ENCODE results near the gene TTLL10. TPM values are rescaled to one million over a fixed set of nuclear protein-coding genes. Genes with fewer than 3 reads are reported as not detected.

Gene TTLL10, protein sequence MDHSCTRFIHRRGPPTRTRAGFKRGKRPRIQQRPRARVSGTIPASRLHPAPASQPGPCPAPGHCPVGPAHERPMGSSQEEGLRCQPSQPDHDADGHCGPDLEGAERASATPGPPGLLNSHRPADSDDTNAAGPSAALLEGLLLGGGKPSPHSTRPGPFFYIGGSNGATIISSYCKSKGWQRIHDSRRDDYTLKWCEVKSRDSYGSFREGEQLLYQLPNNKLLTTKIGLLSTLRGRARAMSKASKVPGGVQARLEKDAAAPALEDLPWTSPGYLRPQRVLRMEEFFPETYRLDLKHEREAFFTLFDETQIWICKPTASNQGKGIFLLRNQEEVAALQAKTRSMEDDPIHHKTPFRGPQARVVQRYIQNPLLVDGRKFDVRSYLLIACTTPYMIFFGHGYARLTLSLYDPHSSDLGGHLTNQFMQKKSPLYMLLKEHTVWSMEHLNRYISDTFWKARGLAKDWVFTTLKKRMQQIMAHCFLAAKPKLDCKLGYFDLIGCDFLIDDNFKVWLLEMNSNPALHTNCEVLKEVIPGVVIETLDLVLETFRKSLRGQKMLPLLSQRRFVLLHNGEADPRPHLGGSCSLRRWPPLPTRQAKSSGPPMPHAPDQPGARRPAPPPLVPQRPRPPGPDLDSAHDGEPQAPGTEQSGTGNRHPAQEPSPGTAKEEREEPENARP
- not detected for total RNA-seq

DNA sequence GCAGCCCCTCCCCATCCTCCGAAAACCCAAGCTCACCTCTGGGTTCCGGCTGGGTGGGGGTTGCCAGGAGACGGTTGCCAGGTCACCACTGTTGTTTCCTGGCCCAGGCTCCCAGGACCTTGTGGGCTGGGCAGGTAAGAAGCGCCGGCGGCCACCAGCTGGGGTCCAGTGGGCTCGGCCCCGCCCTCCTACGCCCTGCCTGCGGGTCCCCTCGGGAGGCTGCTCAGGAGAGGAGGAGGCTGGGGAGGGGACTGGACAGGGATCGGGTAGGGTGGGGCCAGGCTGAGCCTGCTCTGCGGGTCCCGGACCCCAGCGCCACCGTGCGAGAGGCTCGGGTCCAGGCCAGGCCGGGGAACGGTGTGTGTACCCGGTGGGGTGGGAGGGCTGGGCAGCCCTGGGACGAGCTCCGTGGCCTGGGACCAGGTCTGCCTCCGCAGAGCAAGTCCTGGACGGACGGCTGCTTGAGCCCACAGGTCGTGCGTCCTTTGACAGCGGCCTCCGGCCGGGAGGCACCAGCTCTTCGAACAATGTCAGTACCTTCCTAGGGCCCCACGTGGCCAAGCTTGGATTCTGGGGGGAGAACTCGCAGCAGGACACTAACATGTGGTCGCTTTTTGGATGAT is at the start of gene TTLL10:
TSS of gene TTLL10 (plus strand) at position 88 of the 623 bp plus-strand sequence. CDS start 5,336 bp downstream, outside the sequence.
- H3K36me3 ChIP-seq = no peaks in the 10 kb centered on the region
- peaks cover 0 to 98% of the 10 kb centered on the region in 2 donors for H3K27me3 ChIP-seq
- no peak within 1 kb of the TSS for H3K4me3 ChIP-seq
- 7 to 15% methylated on average over 14 to 34 of the region's 35 CpGs for WGBS, 2 donors
- no peak for DNase-seq (ENCODE audit: low spot score in 2 of 2)
- H3K27ac ChIP-seq = no peak within 1 kb of the TSS
- TF ChIP-seq EP300 (IDR thresholded peaks at IDR 0.05) (no peak), POLR2A (IDR thresholded peaks at IDR 0.05) (no peak)
- TF ChIP-seq, protein P1, sequence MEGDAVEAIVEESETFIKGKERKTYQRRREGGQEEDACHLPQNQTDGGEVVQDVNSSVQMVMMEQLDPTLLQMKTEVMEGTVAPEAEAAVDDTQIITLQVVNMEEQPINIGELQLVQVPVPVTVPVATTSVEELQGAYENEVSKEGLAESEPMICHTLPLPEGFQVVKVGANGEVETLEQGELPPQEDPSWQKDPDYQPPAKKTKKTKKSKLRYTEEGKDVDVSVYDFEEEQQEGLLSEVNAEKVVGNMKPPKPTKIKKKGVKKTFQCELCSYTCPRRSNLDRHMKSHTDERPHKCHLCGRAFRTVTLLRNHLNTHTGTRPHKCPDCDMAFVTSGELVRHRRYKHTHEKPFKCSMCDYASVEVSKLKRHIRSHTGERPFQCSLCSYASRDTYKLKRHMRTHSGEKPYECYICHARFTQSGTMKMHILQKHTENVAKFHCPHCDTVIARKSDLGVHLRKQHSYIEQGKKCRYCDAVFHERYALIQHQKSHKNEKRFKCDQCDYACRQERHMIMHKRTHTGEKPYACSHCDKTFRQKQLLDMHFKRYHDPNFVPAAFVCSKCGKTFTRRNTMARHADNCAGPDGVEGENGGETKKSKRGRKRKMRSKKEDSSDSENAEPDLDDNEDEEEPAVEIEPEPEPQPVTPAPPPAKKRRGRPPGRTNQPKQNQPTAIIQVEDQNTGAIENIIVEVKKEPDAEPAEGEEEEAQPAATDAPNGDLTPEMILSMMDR (IDR thresholded peaks at IDR 0.05) = no peak
- H3K9me3 ChIP-seq = no peaks in the 10 kb centered on the region
- peaks cover 0 to 8% (median 0%) of the 10 kb centered on the region in 4 donors for H3K4me1 ChIP-seq

DNA sequence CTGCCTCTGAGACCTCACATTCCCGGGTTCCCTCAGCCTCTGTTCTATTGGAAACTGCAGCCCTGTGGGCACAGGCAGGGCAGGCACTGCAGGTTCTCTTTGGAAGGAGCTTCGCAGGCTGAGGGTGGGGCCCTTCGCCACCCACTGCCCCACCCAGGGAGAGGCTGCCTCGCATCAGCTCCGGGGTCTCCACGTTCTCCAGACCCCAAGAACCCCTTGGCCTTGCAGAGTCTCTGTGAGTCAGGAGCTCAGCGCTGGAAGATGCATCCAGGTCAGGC is 49.2 kb upstream of the TTLL10 start:
- H3K4me1 ChIP-seq = peaks cover 0 to 14% (median 6%) of the 10 kb centered on the region in 4 donors
- H3K4me3 ChIP-seq = no peak overlapping the region
- no peak overlapping the region for H3K27ac ChIP-seq
- DNase-seq (ENCODE audit: low spot score in 2 of 2) = no peak
- H3K27me3 ChIP-seq = no peaks in the 10 kb centered on the region
- 75 to 84% methylated on average over 2 to 7 of the region's 7 CpGs for WGBS, 2 donors
- H3K9me3 ChIP-seq = no peaks in the 10 kb centered on the region
- TF ChIP-seq EP300 (IDR thresholded peaks at IDR 0.05) (no peak), POLR2A (IDR thresholded peaks at IDR 0.05) (no peak)
- TF ChIP-seq, protein P1 (IDR thresholded peaks at IDR 0.05) = no peak
- no peaks in the 10 kb centered on the region for H3K36me3 ChIP-seq

DNA sequence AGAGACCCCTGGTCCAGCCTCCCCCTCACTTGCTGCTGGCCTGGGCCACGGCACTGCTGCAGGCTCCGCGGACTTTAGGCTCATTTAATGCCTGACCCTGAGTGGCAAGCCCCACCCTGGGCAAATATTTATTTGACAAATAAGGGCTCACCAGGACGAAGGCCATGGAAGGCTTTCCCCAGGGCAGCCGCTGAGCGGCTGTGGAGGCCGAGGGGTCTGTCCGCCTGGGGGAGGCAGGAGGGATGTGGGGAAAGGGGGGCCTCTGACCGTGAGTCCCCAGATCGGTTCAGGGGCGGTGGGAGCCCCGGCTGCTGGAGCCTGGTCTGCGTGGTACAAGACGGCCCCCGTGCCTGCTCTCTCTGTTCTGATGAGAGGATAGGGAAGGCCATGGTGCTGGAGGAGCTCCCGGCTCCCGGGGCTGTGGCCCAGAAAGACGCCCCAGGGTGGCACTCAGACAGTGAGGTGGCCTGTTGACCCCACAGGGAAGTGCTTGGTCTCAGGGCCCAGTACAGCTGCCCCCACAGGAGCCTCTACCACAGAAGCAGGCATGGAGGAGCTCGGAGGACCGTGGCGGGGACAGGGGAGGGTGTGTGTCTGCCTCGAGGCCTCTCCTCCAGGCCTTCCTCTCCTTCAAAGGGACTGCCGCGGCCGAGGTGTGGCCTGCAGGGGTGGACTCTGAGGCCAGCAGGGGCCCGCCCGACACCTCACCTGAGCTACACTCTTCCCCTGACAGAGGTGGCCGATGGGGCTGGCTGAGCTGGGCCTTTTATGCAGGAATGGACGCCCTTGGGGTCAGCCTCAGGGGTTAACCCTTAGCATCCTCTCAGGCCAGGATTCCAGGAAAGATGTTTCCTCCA is 48.7 kb upstream of the TTLL10 start:
- Histone ChIP-seq H3K27me3 (no peaks in the 10 kb centered on the region), H3K36me3 (no peaks in the 10 kb centered on the region), H3K4me1 (peaks cover 0 to 14% (median 6%) of the 10 kb centered on the region in 4 donors), H3K4me3 (no peak overlapping the region), H3K27ac (peak overlapping the region in 1 of 4 donors; percentile 53), H3K9me3 (no peaks in the 10 kb centered on the region)
- 60 to 65% methylated on average over 26 to 28 of the region's 29 CpGs for WGBS, 2 donors
- no peak for DNase-seq (ENCODE audit: low spot score in 2 of 2)
- TF ChIP-seq EP300 (IDR thresholded peaks at IDR 0.05) = no peak
- TF ChIP-seq, protein P1 (IDR thresholded peaks at IDR 0.05) = no peak
- no peak for TF ChIP-seq POLR2A (IDR thresholded peaks at IDR 0.05)

- DNase-seq (ENCODE audit: low spot score in 2 of 2) = no peak
- H3K4me1 ChIP-seq = peaks cover 0 to 14% (median 6%) of the 10 kb centered on the region in 4 donors
- H3K9me3 ChIP-seq = no peaks in the 10 kb centered on the region
- 70 to 83% methylated on average over 14 to 18 of the region's 18 CpGs for WGBS, 2 donors
- no peaks in the 10 kb centered on the region for H3K27me3 ChIP-seq
- TF ChIP-seq, protein P1 (IDR thresholded peaks at IDR 0.05) = no peak
- no peak for TF ChIP-seq EP300 (IDR thresholded peaks at IDR 0.05)
- TF ChIP-seq POLR2A (IDR thresholded peaks at IDR 0.05) = no peak
- peak overlapping the region in 1 of 4 donors; percentile 53 for H3K27ac ChIP-seq
- H3K4me3 ChIP-seq = no peak overlapping the region
- H3K36me3 ChIP-seq = no peaks in the 10 kb centered on the region
These were observed 47.7 kb upstream of the TTLL10 start for GRCh38 chr1:1125945-1126344.

Measured in tibial nerve (tissue), 4 donors.